Progenitor cell of endocrine pancreas (in vitro differentiated cells): ENCODE measurements around the gene A4GALT. TPM values are rescaled to one million over a fixed set of nuclear protein-coding genes. Genes with fewer than 3 reads are reported as not detected.

Source experiments
- DNase-seq: peaks from one replicate; pipeline ENCODE4 v3.0.0; 2021; ENCODE audit warnings: low spot score; ENCODE audit not compliant: unreplicated experiment
- H3K27ac Mint-ChIP-seq: 2 replicates; pipeline ENCODE4 v1.8.0; 2021; ENCODE audit warnings: mild to moderate bottlenecking, moderate library complexity, mixed read lengths
- H3K27me3 Mint-ChIP-seq: 2 replicates; pipeline ENCODE4 v1.8.0; 2021; ENCODE audit warnings: mixed read lengths
- H3K36me3 Mint-ChIP-seq: 2 replicates; pipeline ENCODE4 v1.8.0; 2022; ENCODE audit warnings: mixed read lengths; ENCODE audit not compliant: insufficient read depth
- H3K4me1 Mint-ChIP-seq: 2 replicates; pipeline ENCODE4 v1.8.0; 2021; ENCODE audit warnings: low read depth, mixed read lengths
- H3K4me3 Mint-ChIP-seq: 2 replicates; pipeline ENCODE4 v1.8.0; 2021; ENCODE audit warnings: low read depth, mild to moderate bottlenecking, moderate library complexity, mixed read lengths
- H3K9me3 Mint-ChIP-seq: 2 replicates; pipeline ENCODE4 v1.8.0; 2021; ENCODE audit warnings: low read depth, mixed read lengths
- total RNA-seq: library from RNA; stranded (reverse); gene quantifications from 2 replicates; pipeline ENCODE4 v1.2.1, GENCODE V29; 2021
- TF ChIP-seq, protein P1 (sequence below): fragments of 200-600 bp; sonication (generic); IDR thresholded peaks from one replicate; pipeline ENCODE4 v1.5.0; 2021; ENCODE audit warnings: antibody characterized with exemption, mild to moderate bottlenecking; ENCODE audit not compliant: unreplicated experiment

A4GALT gene
- total RNA-seq, 1 donor from 2014 or later, result 1.1 TPM

DNA sequence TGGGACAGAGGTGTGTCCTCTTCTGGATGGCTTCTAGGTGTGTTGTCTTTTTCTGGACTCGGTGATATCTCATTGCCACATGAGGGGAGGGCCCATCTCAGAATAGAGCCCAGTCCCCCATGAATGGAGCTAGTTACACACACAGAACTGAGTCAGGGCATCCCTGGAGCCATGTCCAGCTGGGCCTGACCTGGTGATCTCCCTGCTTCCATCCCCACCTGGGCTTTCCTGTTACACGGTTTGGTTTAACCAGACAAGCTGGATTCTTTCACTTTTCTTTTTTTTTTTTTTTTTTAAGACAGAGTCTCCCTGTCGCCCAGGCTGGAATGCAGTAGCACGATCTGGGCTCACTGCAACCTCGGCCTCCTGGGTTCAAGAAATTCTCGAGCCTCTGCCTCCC lies 6.1 kb upstream of the A4GALT start:
- DNase-seq, result no peak
- TF ChIP-seq, protein P1, sequence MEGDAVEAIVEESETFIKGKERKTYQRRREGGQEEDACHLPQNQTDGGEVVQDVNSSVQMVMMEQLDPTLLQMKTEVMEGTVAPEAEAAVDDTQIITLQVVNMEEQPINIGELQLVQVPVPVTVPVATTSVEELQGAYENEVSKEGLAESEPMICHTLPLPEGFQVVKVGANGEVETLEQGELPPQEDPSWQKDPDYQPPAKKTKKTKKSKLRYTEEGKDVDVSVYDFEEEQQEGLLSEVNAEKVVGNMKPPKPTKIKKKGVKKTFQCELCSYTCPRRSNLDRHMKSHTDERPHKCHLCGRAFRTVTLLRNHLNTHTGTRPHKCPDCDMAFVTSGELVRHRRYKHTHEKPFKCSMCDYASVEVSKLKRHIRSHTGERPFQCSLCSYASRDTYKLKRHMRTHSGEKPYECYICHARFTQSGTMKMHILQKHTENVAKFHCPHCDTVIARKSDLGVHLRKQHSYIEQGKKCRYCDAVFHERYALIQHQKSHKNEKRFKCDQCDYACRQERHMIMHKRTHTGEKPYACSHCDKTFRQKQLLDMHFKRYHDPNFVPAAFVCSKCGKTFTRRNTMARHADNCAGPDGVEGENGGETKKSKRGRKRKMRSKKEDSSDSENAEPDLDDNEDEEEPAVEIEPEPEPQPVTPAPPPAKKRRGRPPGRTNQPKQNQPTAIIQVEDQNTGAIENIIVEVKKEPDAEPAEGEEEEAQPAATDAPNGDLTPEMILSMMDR, result no peak
- no peak overlapping the region for H3K4me3 Mint-ChIP-seq
- H3K9me3 Mint-ChIP-seq, result no peaks in the 10 kb centered on the region
- H3K27me3 Mint-ChIP-seq, result peaks cover 32% of the 10 kb centered on the region
- H3K27ac Mint-ChIP-seq, result no peak overlapping the region
- H3K4me1 Mint-ChIP-seq, result peaks cover 3% of the 10 kb centered on the region
- H3K36me3 Mint-ChIP-seq, result no peaks in the 10 kb centered on the region

- no peak for DNase-seq
- Mint-ChIP-seq H3K4me3 (no peak overlapping the region), H3K9me3 (no peaks in the 10 kb centered on the region), H3K27ac (peak overlapping the region; percentile 64), H3K36me3 (no peaks in the 10 kb centered on the region), H3K27me3 (peaks cover 42% of the 10 kb centered on the region), H3K4me1 (peaks cover 8% of the 10 kb centered on the region)
- TF ChIP-seq, protein P1, result no peak
These were observed 5.1 kb upstream of the A4GALT start for GRCh38 chr22:42725606-42726355.

GRCh38 chr22:42724062-42724461 lies 3.4 kb upstream of the A4GALT start:
- Mint-ChIP-seq H3K27me3 (peaks cover 50% of the 10 kb centered on the region), H3K9me3 (no peaks in the 10 kb centered on the region), H3K27ac (no peak overlapping the region), H3K4me1 (peaks cover 14% of the 10 kb centered on the region), H3K4me3 (no peak overlapping the region), H3K36me3 (no peaks in the 10 kb centered on the region)
- DNase-seq, result no peak
- TF ChIP-seq, protein P1, result no peak

DNA sequence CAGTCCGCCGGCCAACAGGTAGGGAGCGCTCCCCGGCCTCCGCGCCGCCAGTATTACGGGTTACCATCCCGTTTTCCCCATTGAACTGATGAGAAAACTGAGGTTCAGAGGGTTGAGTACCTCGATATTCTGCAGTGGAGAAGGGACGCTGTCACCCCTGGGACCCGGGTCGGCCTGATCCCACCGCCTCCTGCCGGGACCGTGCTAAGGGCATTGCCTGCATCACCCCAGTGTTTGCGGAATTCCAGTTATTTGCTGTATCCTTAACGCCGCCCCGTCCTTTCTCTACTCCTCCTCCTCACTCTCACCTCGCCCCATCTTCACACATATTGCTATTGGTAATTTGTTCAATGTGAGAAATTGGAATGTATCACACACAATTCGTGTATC lies 370 bp upstream of the A4GALT start:
- no peaks in the 10 kb centered on the region for H3K36me3 Mint-ChIP-seq
- H3K4me1 Mint-ChIP-seq, result peaks cover 18% of the 10 kb centered on the region
- peaks cover 71% of the 10 kb centered on the region for H3K27me3 Mint-ChIP-seq
- peak overlapping the region; percentile 68 for H3K4me3 Mint-ChIP-seq
- TF ChIP-seq, protein P1, result no peak
- no peaks in the 10 kb centered on the region for H3K9me3 Mint-ChIP-seq
- H3K27ac Mint-ChIP-seq, result no peak overlapping the region
- DNase-seq, result no peak

- Mint-ChIP-seq H3K36me3 (no peaks in the 10 kb centered on the region), H3K27me3 (peaks cover 66% of the 10 kb centered on the region), H3K9me3 (no peaks in the 10 kb centered on the region), H3K4me1 (peaks cover 18% of the 10 kb centered on the region), H3K27ac (peak overlapping the region; percentile 21), H3K4me3 (peak overlapping the region; percentile 67)
- DNase-seq, result no peak
- TF ChIP-seq, protein P1, result no peak
These were observed 911 bp downstream of the A4GALT start for GRCh38 chr22:42719656-42720262.
